ENCODE results near the gene RASSF4. TPM values are rescaled to one million over a fixed set of nuclear protein-coding genes. Genes with fewer than 3 reads are reported as not detected.

RASSF4 gene
- total RNA-seq, 4 donors from 2014 or later = 23.5 to 57.7 (median 31.6) TPM

DNA sequence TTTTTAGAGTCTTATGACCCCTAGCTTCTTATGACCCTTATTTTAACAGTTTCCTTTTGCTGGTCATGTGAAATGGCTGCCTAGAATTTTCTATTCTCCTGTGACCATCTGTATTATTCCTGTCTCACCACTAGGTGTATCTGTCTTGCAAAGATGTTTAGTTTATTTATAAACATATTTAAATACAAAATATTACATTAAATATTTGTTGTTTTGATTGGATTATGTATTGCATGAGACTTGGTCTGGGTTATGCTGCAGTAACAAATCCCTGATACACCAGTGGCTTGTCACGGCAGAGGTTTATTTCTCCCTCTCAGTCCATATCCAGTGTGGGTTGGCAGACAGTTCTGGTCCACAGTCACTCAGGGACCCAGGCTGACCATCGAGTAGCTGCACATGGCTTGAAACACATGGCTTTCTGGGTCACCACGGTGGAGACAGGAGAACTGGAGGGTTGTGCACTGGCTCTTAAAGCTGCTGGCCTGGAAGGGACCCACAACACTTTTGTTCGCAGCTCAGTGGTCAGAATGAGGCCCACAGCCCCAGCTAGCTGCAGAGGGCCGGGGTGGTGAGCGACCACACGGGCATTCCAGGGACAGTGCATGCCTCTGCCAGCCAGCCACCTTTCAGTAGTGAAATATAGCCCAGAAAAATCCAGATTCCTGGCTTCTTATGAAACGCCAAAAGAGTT, 7.4 kb downstream of the RASSF4 start:
- 64 to 80% methylated on average over 2 of the region's 8 CpGs for WGBS, 2 donors (ENCODE audit: low coverage in 1 of 2)

DNA sequence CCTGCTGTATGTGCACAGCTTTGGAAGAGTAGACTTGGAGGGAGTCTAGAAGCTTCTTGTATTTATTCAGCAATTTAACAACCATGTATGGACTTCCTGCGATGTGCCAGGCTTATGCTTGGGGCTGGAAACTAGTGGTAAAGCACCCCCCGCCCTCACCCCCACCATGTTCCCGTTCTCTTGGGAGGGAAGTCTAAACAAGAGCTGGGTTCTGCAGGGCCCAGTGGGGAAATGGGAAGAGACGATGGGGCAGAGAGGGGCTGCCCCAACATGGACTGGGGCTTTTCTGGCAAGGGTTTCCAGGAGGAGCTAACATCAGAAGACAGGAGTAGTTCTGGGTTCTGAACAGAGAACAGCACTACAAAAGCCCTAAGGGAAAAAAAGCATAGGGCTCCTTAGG, 8.0 kb downstream of the RASSF4 start:
- Histone ChIP-seq H3K36me3 (peaks cover 0 to 32% of the 10 kb centered on the region in 2 donors), H3K4me3 (peak overlapping the region in 1 of 2 donors; percentile 10), H3K4me1 (peaks cover 0 to 79% (median 33%) of the 10 kb centered on the region in 3 donors), H3K9me3 (no peaks in the 10 kb centered on the region), H3K27me3 (no peaks in the 10 kb centered on the region), H3K27ac (peak overlapping the region in 3 of 4 donors; percentile 50 to 94 (median 51))
- WGBS, 2 donors (ENCODE audit: low coverage in 1 of 2) = 40 to 65% methylated on average over 1 to 3 of the region's 4 CpGs
- ATAC-seq = no peak
- TF ChIP-seq POLR2AphosphoS5 (IDR thresholded peaks at IDR 0.05) (no peak), EP300 (IDR thresholded peaks at IDR 0.05) (no peak), POLR2A (IDR thresholded peaks at IDR 0.05) (no peak)
- TF ChIP-seq, protein P1, sequence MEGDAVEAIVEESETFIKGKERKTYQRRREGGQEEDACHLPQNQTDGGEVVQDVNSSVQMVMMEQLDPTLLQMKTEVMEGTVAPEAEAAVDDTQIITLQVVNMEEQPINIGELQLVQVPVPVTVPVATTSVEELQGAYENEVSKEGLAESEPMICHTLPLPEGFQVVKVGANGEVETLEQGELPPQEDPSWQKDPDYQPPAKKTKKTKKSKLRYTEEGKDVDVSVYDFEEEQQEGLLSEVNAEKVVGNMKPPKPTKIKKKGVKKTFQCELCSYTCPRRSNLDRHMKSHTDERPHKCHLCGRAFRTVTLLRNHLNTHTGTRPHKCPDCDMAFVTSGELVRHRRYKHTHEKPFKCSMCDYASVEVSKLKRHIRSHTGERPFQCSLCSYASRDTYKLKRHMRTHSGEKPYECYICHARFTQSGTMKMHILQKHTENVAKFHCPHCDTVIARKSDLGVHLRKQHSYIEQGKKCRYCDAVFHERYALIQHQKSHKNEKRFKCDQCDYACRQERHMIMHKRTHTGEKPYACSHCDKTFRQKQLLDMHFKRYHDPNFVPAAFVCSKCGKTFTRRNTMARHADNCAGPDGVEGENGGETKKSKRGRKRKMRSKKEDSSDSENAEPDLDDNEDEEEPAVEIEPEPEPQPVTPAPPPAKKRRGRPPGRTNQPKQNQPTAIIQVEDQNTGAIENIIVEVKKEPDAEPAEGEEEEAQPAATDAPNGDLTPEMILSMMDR (IDR thresholded peaks at IDR 0.05) = no peak

More for the DNA sequence above, 7.4 kb downstream of the RASSF4 start:
- Histone ChIP-seq H3K27me3 (no peaks in the 10 kb centered on the region), H3K36me3 (peaks cover 0 to 26% of the 10 kb centered on the region in 2 donors), H3K4me1 (peaks cover 0 to 82% (median 38%) of the 10 kb centered on the region in 3 donors), H3K27ac (peak overlapping the region in 3 of 4 donors; percentile 50 to 94 (median 51)), H3K4me3 (no peak overlapping the region), H3K9me3 (no peaks in the 10 kb centered on the region)
- ATAC-seq = no peak
- no peak for TF ChIP-seq POLR2AphosphoS5 (IDR thresholded peaks at IDR 0.05)

DNA sequence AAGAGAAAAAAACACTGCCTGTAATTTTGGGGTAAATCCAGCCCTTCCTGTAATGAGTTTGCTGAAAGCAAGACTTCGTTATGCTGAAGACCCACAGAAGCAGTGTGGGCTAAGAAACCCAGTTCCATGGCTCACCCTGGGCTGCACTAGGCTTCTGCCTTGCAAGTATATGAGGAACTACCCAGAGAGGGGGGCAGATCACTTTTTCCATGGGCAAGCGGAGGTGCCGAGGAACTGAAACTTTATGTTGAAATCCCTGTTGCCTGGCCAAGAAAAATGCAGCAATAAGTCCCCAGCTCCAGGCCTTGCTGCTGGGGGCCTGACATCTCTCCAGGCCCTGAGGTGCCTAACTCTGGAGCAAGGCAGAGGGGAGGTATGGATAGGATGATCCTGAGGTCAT, 8.5 kb downstream of the RASSF4 start:
- TF ChIP-seq POLR2AphosphoS5 (IDR thresholded peaks at IDR 0.05) = no peak
- no peak for TF ChIP-seq POLR2A (IDR thresholded peaks at IDR 0.05)
- TF ChIP-seq, protein P1 (IDR thresholded peaks at IDR 0.05) = no peak
- TF ChIP-seq EP300 (IDR thresholded peaks at IDR 0.05) = no peak
- WGBS, 2 donors (ENCODE audit: low coverage in 1 of 2) = 19 to 40% methylated on average over 2 to 3 of the region's 3 CpGs
- H3K9me3 ChIP-seq = no peaks in the 10 kb centered on the region
- peak; percentile 46 for ATAC-seq
- peak overlapping the region in 1 of 2 donors; percentile 10 for H3K4me3 ChIP-seq
- peak overlapping the region in 3 of 4 donors; percentile 50 to 94 (median 51) for H3K27ac ChIP-seq
- H3K4me1 ChIP-seq = peaks cover 0 to 79% (median 33%) of the 10 kb centered on the region in 3 donors
- no peaks in the 10 kb centered on the region for H3K27me3 ChIP-seq
- peaks cover 0 to 37% of the 10 kb centered on the region in 2 donors for H3K36me3 ChIP-seq

DNA sequence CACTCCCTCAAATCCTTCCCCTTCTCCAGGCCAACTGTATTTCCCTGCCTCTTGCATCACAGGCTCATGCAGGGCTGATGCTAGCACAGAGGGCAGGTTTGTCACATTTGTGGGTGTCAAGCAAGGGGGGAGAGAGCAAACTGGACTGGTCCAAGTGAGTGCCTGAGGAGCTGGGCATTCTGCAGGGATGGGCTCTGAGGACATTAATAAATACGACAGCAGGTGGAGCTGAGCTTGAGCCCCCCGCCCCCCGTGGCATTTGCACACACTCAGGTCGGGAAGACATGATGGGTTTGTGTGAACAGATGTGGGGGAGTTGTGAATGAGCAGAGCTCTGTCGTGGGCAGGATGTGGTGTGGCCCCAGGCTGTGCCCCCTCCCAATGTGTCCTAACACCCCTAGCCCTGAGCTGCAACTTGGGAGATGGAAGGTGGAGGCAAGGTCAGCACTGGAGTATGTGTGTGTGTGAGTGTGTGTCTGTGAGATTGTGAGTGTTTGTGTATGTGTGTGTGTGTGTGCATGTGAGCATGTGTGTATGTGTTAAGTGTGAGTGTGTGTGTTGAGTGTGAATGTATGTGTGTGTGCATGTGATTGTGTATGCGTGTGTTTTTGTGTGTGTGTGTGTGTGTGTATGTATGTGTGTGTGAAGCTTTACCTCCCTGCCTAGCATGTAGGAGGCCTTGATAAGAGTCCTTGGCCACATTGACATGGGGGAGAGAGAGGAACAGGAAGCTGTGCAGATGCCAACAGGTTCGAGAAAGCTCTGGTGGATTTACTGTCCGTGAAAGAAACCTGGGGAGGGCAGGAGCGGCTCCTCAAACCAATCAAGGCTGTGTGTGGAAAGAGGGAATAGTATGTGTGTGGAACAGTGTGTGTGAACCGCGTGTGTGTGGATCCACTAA, 9.1 kb downstream of the RASSF4 start:
- peak overlapping the region in 3 of 4 donors; percentile 50 to 94 (median 51) for H3K27ac ChIP-seq
- peaks cover 0 to 37% of the 10 kb centered on the region in 2 donors for H3K36me3 ChIP-seq
- TF ChIP-seq POLR2AphosphoS5 (IDR thresholded peaks at IDR 0.05) (peak; percentile 12), EP300 (IDR thresholded peaks at IDR 0.05) (no peak)
- H3K4me3 ChIP-seq = peak overlapping the region in 1 of 2 donors; percentile 10
- ATAC-seq = no peak
- H3K27me3 ChIP-seq = no peaks in the 10 kb centered on the region
- no peaks in the 10 kb centered on the region for H3K9me3 ChIP-seq
- peaks cover 0 to 79% (median 37%) of the 10 kb centered on the region in 3 donors for H3K4me1 ChIP-seq
- WGBS, 2 donors (ENCODE audit: low coverage in 1 of 2) = 77 to 78% methylated on average over 6 to 11 of the region's 11 CpGs

DNA sequence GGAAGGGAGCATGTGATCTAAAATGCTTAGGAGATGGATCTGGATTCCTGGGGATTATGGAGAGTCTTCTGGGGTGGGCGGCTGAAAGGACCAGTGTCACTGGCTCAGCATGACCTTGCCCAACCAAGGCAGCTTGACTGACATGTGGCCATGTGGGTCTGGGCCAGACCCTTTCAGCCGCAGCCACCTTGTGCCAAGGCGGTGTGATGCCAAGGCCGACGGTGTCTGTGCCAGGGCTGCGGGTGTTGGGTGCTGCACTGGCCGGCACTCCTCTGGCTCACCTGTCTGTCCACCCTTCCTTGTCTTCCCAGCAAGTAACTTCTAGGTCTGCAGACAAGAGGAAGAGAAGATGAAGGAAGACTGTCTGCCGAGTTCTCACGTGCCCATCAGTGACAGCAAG, 10.3 kb downstream of the RASSF4 start:
- peaks cover 0 to 37% of the 10 kb centered on the region in 2 donors for H3K36me3 ChIP-seq
- no peak overlapping the region for H3K4me3 ChIP-seq
- H3K4me1 ChIP-seq = peaks cover 0 to 78% (median 39%) of the 10 kb centered on the region in 3 donors
- ATAC-seq = no peak
- peak overlapping the region in 2 of 4 donors; percentile 29 to 94 for H3K27ac ChIP-seq
- TF ChIP-seq POLR2A (IDR thresholded peaks at IDR 0.05) (no peak), EP300 (IDR thresholded peaks at IDR 0.05) (no peak), POLR2AphosphoS5 (IDR thresholded peaks at IDR 0.05) (no peak)
- TF ChIP-seq, protein P1 (IDR thresholded peaks at IDR 0.05) = no peak
- no peaks in the 10 kb centered on the region for H3K9me3 ChIP-seq
- 100% methylated on average over 3 to 4 of the region's 9 CpGs for WGBS, 2 donors (ENCODE audit: low coverage in 1 of 2)
- H3K27me3 ChIP-seq = no peaks in the 10 kb centered on the region
